Activated CD4-positive, alpha-beta memory T cell treated with anti-CD3 and anti-CD28 coated beads, Interleukin-2, amount 10 ng/mL, durations not matched to agents 7 days and 5 days (primary cell): ENCODE measurements around the gene PTGER3. TPM values are rescaled to one million over a fixed set of nuclear protein-coding genes. Genes with fewer than 3 reads are reported as not detected.

ENCODE experiments used
- CTCF ChIA-PET: fragments of 350-600 bp; sonication (Branson Sonifier 250); formaldehyde crosslinking; loops from one replicate; lab custom pipeline; 2021; ENCODE audit warnings: antibody characterized with exemption, inconsistent platforms; lab: Charles Lee
- POLR2A ChIA-PET: fragments of 350-600 bp; sonication (Branson Sonifier 250); formaldehyde crosslinking; loops from one replicate; lab custom pipeline; 2021; ENCODE audit warnings: antibody characterized with exemption; lab: Charles Lee
- DNase-seq: peaks from one replicate; pipeline ENCODE4 v3.0.0-alpha.2; 2020
- H3K27ac Mint-ChIP-seq: one replicate; pipeline ENCODE4 v1.8.0; 2021; ENCODE audit warnings: mild to moderate bottlenecking, mixed read lengths
- H3K27me3 Mint-ChIP-seq: one replicate; pipeline ENCODE4 v1.8.0; 2021; ENCODE audit warnings: mixed read lengths
- H3K36me3 Mint-ChIP-seq: one replicate; pipeline ENCODE4 v1.8.0; 2021; ENCODE audit warnings: low read depth, mixed read lengths
- H3K4me1 Mint-ChIP-seq: one replicate; pipeline ENCODE4 v1.8.0; 2021; ENCODE audit warnings: mixed read lengths
- H3K4me3 Mint-ChIP-seq: one replicate; pipeline ENCODE4 v1.8.0; 2021; ENCODE audit warnings: mild to moderate bottlenecking, mixed read lengths
- H3K9me3 Mint-ChIP-seq: one replicate; pipeline ENCODE4 v1.8.0; 2021; ENCODE audit warnings: mixed read lengths
- total RNA-seq, 2 experiments: library from RNA; stranded (reverse); gene quantifications; one replicate each; pipeline ENCODE4 v1.2.3, GENCODE V29; 2021

Gene PTGER3
- total RNA-seq, 2 experiments from 2014 or later, result 0.13 TPM; not detected in 1

GRCh38 chr1:71045463-71046028 lies 2.1 kb downstream of the PTGER3 start:
- Mint-ChIP-seq H3K4me3 (no peak overlapping the region), H3K9me3 (no peaks in the 10 kb centered on the region), H3K36me3 (no peaks in the 10 kb centered on the region), H3K27me3 (peaks cover 52% of the 10 kb centered on the region), H3K4me1 (peaks cover 20% of the 10 kb centered on the region), H3K27ac (no peak overlapping the region)
- ChIA-PET CTCF (interaction anchor here (0.7 kb wide), 1 partner anchor 11 kb away, joined by 5 read pairs; no protein-coding TSS in a partner anchor), POLR2A (no interaction called here)
- no peak for DNase-seq

- peaks cover 18% of the 10 kb centered on the region for H3K4me1 Mint-ChIP-seq
- H3K9me3 Mint-ChIP-seq, result no peaks in the 10 kb centered on the region
- no peak for DNase-seq
- no peak overlapping the region for H3K4me3 Mint-ChIP-seq
- peaks cover 52% of the 10 kb centered on the region for H3K27me3 Mint-ChIP-seq
- H3K36me3 Mint-ChIP-seq, result no peaks in the 10 kb centered on the region
- no peak overlapping the region for H3K27ac Mint-ChIP-seq
- CTCF ChIA-PET, result no interaction called here
- POLR2A ChIA-PET, result no interaction called here
Observed at GRCh38 chr1:71044833-71045232, 2.8 kb downstream of the PTGER3 start.

- H3K4me3 Mint-ChIP-seq, result no peak overlapping the region
- DNase-seq, result no peak
- H3K4me1 Mint-ChIP-seq, result peaks cover 15% of the 10 kb centered on the region
- ChIA-PET CTCF (interaction anchor here (0.9 kb wide), 1 partner anchor 9 kb away, joined by 3 read pairs; no protein-coding TSS in a partner anchor), POLR2A (no interaction called here)
- H3K36me3 Mint-ChIP-seq, result no peaks in the 10 kb centered on the region
- no peak overlapping the region for H3K27ac Mint-ChIP-seq
- H3K27me3 Mint-ChIP-seq, result peaks cover 48% of the 10 kb centered on the region
- H3K9me3 Mint-ChIP-seq, result no peaks in the 10 kb centered on the region
Observed at GRCh38 chr1:71043065-71043464, 4.6 kb downstream of the PTGER3 start.

- peaks cover 10% of the 10 kb centered on the region for H3K4me1 Mint-ChIP-seq
- H3K27ac Mint-ChIP-seq, result no peak overlapping the region
- peaks cover 37% of the 10 kb centered on the region for H3K27me3 Mint-ChIP-seq
- H3K36me3 Mint-ChIP-seq, result no peaks in the 10 kb centered on the region
- no peak for DNase-seq
- ChIA-PET POLR2A (no interaction called here), CTCF (interaction anchor here (0.6 kb wide), 1 partner anchor 8 kb away, joined by 3 read pairs; no protein-coding TSS in a partner anchor)
- no peaks in the 10 kb centered on the region for H3K9me3 Mint-ChIP-seq
- no peak overlapping the region for H3K4me3 Mint-ChIP-seq
Observed at GRCh38 chr1:71041806-71042205, 5.8 kb downstream of the PTGER3 start.

- Mint-ChIP-seq H3K4me3 (no peak overlapping the region), H3K4me1 (peaks cover 4% of the 10 kb centered on the region), H3K27me3 (peaks cover 29% of the 10 kb centered on the region), H3K36me3 (no peaks in the 10 kb centered on the region), H3K27ac (no peak overlapping the region), H3K9me3 (no peaks in the 10 kb centered on the region)
- CTCF ChIA-PET, result no interaction called here
- DNase-seq, result no peak
- POLR2A ChIA-PET, result no interaction called here
Observed at GRCh38 chr1:71039661-71040262, 7.9 kb downstream of the PTGER3 start.

GRCh38 chr1:71038942-71039341 lies 8.7 kb downstream of the PTGER3 start:
- Mint-ChIP-seq H3K36me3 (no peaks in the 10 kb centered on the region), H3K9me3 (no peaks in the 10 kb centered on the region), H3K27ac (no peak overlapping the region), H3K4me1 (peaks cover 4% of the 10 kb centered on the region), H3K27me3 (peaks cover 27% of the 10 kb centered on the region), H3K4me3 (no peak overlapping the region)
- CTCF ChIA-PET, result no interaction called here
- no peak for DNase-seq
- POLR2A ChIA-PET, result no interaction called here

- no peak for DNase-seq
- Mint-ChIP-seq H3K36me3 (no peaks in the 10 kb centered on the region), H3K4me3 (no peak overlapping the region), H3K9me3 (no peaks in the 10 kb centered on the region), H3K27ac (no peak overlapping the region), H3K4me1 (peaks cover 4% of the 10 kb centered on the region), H3K27me3 (peaks cover 30% of the 10 kb centered on the region)
- CTCF ChIA-PET, result no interaction called here
- POLR2A ChIA-PET, result no interaction called here
Observed at GRCh38 chr1:71037829-71038620, 9.6 kb downstream of the PTGER3 start.

- no peak for DNase-seq
- Mint-ChIP-seq H3K9me3 (no peaks in the 10 kb centered on the region), H3K36me3 (no peaks in the 10 kb centered on the region), H3K4me1 (peaks cover 4% of the 10 kb centered on the region), H3K27me3 (peaks cover 30% of the 10 kb centered on the region), H3K27ac (no peak overlapping the region), H3K4me3 (no peak overlapping the region)
- ChIA-PET CTCF (no interaction called here), POLR2A (no interaction called here)
Observed at GRCh38 chr1:71037066-71037465, 10.6 kb downstream of the PTGER3 start.

GRCh38 chr1:71033136-71033535 lies 14.5 kb downstream of the PTGER3 start:
- DNase-seq, result no peak
- H3K4me1 Mint-ChIP-seq, result peaks cover 4% of the 10 kb centered on the region
- no peak overlapping the region for H3K27ac Mint-ChIP-seq
- CTCF ChIA-PET, result interaction anchor here (0.8 kb wide), 1 partner anchor 16 kb away, joined by 3 read pairs; no protein-coding TSS in a partner anchor
- no peaks in the 10 kb centered on the region for H3K36me3 Mint-ChIP-seq
- POLR2A ChIA-PET, result no interaction called here
- H3K4me3 Mint-ChIP-seq, result no peak overlapping the region
- H3K9me3 Mint-ChIP-seq, result no peaks in the 10 kb centered on the region
- peaks cover 14% of the 10 kb centered on the region for H3K27me3 Mint-ChIP-seq

- peaks cover 14% of the 10 kb centered on the region for H3K27me3 Mint-ChIP-seq
- no peak overlapping the region for H3K27ac Mint-ChIP-seq
- no peak for DNase-seq
- ChIA-PET POLR2A (no interaction called here), CTCF (no interaction called here)
- no peaks in the 10 kb centered on the region for H3K36me3 Mint-ChIP-seq
- no peaks in the 10 kb centered on the region for H3K9me3 Mint-ChIP-seq
- H3K4me3 Mint-ChIP-seq, result no peak overlapping the region
- H3K4me1 Mint-ChIP-seq, result no peaks in the 10 kb centered on the region
Observed at GRCh38 chr1:71031426-71031825, 16.2 kb downstream of the PTGER3 start.

- no peak for DNase-seq
- H3K27me3 Mint-ChIP-seq, result peaks cover 7% of the 10 kb centered on the region
- H3K4me3 Mint-ChIP-seq, result no peak overlapping the region
- no peak overlapping the region for H3K27ac Mint-ChIP-seq
- CTCF ChIA-PET, result no interaction called here
- POLR2A ChIA-PET, result no interaction called here
- H3K4me1 Mint-ChIP-seq, result no peaks in the 10 kb centered on the region
- no peaks in the 10 kb centered on the region for H3K9me3 Mint-ChIP-seq
- H3K36me3 Mint-ChIP-seq, result no peaks in the 10 kb centered on the region
Observed at GRCh38 chr1:71030026-71030425, 17.6 kb downstream of the PTGER3 start.

- POLR2A ChIA-PET, result no interaction called here
- H3K9me3 Mint-ChIP-seq, result no peaks in the 10 kb centered on the region
Observed at GRCh38 chr1:71028981-71029380, 18.6 kb downstream of the PTGER3 start.

GRCh38 chr1:71027991-71028390 lies 19.6 kb downstream of the PTGER3 start:
- Mint-ChIP-seq H3K36me3 (no peaks in the 10 kb centered on the region), H3K27ac (no peak overlapping the region), H3K4me1 (no peaks in the 10 kb centered on the region), H3K27me3 (peaks cover 3% of the 10 kb centered on the region), H3K4me3 (no peak overlapping the region), H3K9me3 (no peaks in the 10 kb centered on the region)
- DNase-seq, result no peak
- ChIA-PET CTCF (no interaction called here), POLR2A (no interaction called here)

More at GRCh38 chr1:71028981-71029380, 18.6 kb downstream of the PTGER3 start:
- H3K36me3 Mint-ChIP-seq, result no peaks in the 10 kb centered on the region
- no peak overlapping the region for H3K27ac Mint-ChIP-seq
- peaks cover 7% of the 10 kb centered on the region for H3K27me3 Mint-ChIP-seq
- CTCF ChIA-PET, result no interaction called here
- H3K4me1 Mint-ChIP-seq, result no peaks in the 10 kb centered on the region
- DNase-seq, result no peak
- no peak overlapping the region for H3K4me3 Mint-ChIP-seq
